Measurements from ENCODE around the gene ITGA7. TPM values are rescaled to one million over a fixed set of nuclear protein-coding genes. Genes with fewer than 3 reads are reported as not detected.

ITGA7 gene
- total and polyA plus RNA-seq, 2 of the 8 experiments (the other 6 are each of a cell fraction or from before 2014, with no cell fraction given), result 57.6 to 86.1 TPM

GRCh38 chr12:55642267-55642666, 65.4 kb downstream of the ITGA7 start:
- no peak overlapping the region for H2BK20ac ChIP-seq (ENCODE audit: low read length)
- H3K23me2 ChIP-seq (ENCODE audit: low read depth, low read length), result 0 out of 2 replicates have a peak, but pooled peaks cover 4% of the 10 kb centered on the region
- H2BK15ac ChIP-seq (ENCODE audit: low read length), result no peak overlapping the region
- no peaks in the 10 kb centered on the region for H3K79me1 ChIP-seq (ENCODE audit: low read depth, low read length)
- H3K9ac ChIP-seq (replicated peaks in 1 of 4; ENCODE audit: extremely low read depth in 1 of 4, low read depth in 3 of 4, low read length in 3 of 4), result no peak overlapping the region
- H3K14ac ChIP-seq (ENCODE audit: insufficient read length), result no peak overlapping the region
- H3K4me2 ChIP-seq (ENCODE audit: insufficient read depth in 1 of 2, low read depth in 2 of 2, low read length in 2 of 2), result no peak overlapping the region
- POLR2A ChIA-PET (ENCODE audit: partially characterized antibody), result no interaction called here
- no peak overlapping the region for H3K4ac ChIP-seq (replicated peaks; ENCODE audit: insufficient read length, low read depth, low read length)
- H3K4me1 ChIP-seq (replicated peaks in 1 of 4; ENCODE audit: control insufficient read depth in 3 of 4, insufficient read depth in 4 of 4, low read length in 3 of 4), result peaks cover 0 to 4% (median 3%) of the 10 kb centered on the region in 4 experiments; a peak in 4 of 7 replicates
- no peak overlapping the region for H3K56ac ChIP-seq (replicated peaks; ENCODE audit: insufficient read length, low read depth, low read length)
- CTCF ChIA-PET (ENCODE audit: partially characterized antibody), result interaction anchor here (0.7 to 1.8 kb wide), 3 partner anchors 15 to 95 kb away, joined by 3 to 14 read pairs (median 6); no protein-coding TSS in a partner anchor
- no peaks in the 10 kb centered on the region for H3K36me3 ChIP-seq (ENCODE audit: control insufficient read depth in 2 of 4, insufficient read depth in 4 of 4, low read length in 3 of 4)
- no peak overlapping the region for H4K91ac ChIP-seq (replicated peaks; ENCODE audit: insufficient read length, low read length)
- no peak overlapping the region for H2AFZ ChIP-seq (ENCODE audit: low read length)
- no peaks in the 10 kb centered on the region; a peak in 2 of 4 replicates for H3K9me3 ChIP-seq (ENCODE audit: insufficient read depth in 2 of 2, low read depth in 1 of 2, low read length in 1 of 2)
- H3K79me2 ChIP-seq (ENCODE audit: control insufficient read depth in 1 of 2, insufficient read depth in 2 of 2, low read length in 2 of 2), result no peaks in the 10 kb centered on the region
- H3K27me3 ChIP-seq (replicated peaks in 1 of 4; ENCODE audit: control insufficient read depth in 3 of 4, extremely low read depth in 1 of 4, insufficient read depth in 3 of 4, low read length in 3 of 4), result no peaks in the 10 kb centered on the region
- no peak overlapping the region for H3K27ac ChIP-seq (ENCODE audit: low read depth, low read length)
- DNase-seq (ENCODE audit: low read depth in 1 of 2, low spot score in 2 of 2) (no peak), FAIRE-seq (no peak)
- H2BK12ac ChIP-seq (ENCODE audit: low read depth, low read length), result no peak overlapping the region
- no peak overlapping the region for H4K8ac ChIP-seq (ENCODE audit: extremely low read depth, insufficient read depth, low read length)
- no peak overlapping the region for H4K5ac ChIP-seq (ENCODE audit: insufficient read length, low read depth, low read length)
- H3K4me3 ChIP-seq (ENCODE audit: extremely low read depth in 1 of 4, insufficient read depth in 2 of 4, low read depth in 3 of 4, low read length in 4 of 4), result no peak overlapping the region
- no peaks in the 10 kb centered on the region for H4K20me1 ChIP-seq (replicated peaks in 1 of 2; ENCODE audit: control insufficient read depth in 1 of 2, insufficient read depth in 2 of 2, low read length in 2 of 2)
- no peak overlapping the region for H2AK5ac ChIP-seq (ENCODE audit: low read depth, low read length)
- WGBS, 2 experiments (ENCODE audit: extremely low coverage in 1 of 2, insufficient coverage in 1 of 2, insufficient read length in 1 of 2, insufficient replicate concordance in 2 of 2, low coverage in 1 of 2, low lambda C conversion rate in 2 of 2, missing lambda C conversion rate in 1 of 2), result 71% methylated on average over 2 of the region's 2 CpGs; no CpG with 5 or more reads in 1 of the 2 experiments
- no peak overlapping the region for H2BK5ac ChIP-seq (ENCODE audit: low read depth, low read length)
- no peak overlapping the region for H3K23ac ChIP-seq (ENCODE audit: insufficient read length)
- no peak overlapping the region for H2BK120ac ChIP-seq (replicated peaks; ENCODE audit: low read depth, low read length)
- H3K18ac ChIP-seq (ENCODE audit: extremely low read depth, low read length), result no peak overlapping the region
- no peak for TF ChIP-seq JUND (IDR thresholded peaks at IDR 0.05; ENCODE audit: low read length)
- TF ChIP-seq RNF2 (IDR thresholded peaks at IDR 0.05; ENCODE audit: borderline replicate concordance, low read depth, low read length, missing control alignments, poor library complexity, severe bottlenecking), result no peak
- no peak for TF ChIP-seq POLR2A (IDR thresholded peaks at IDR 0.05; ENCODE audit: control extremely low read depth in 1 of 2, low read depth in 2 of 2, low read length in 2 of 2)
- no peak for TF ChIP-seq CTCF (IDR thresholded peaks at IDR 0.05; ENCODE audit: control extremely low read depth in 1 of 3, insufficient read depth in 1 of 3, low read depth in 1 of 3, low read length in 3 of 3)
- no peak for TF ChIP-seq KDM1A (IDR thresholded peaks at IDR 0.05; ENCODE audit: borderline replicate concordance, low read length)
- no peak for TF ChIP-seq CHD2 (IDR thresholded peaks at IDR 0.05; ENCODE audit: low read length)
- TF ChIP-seq SIRT6 (IDR thresholded peaks at IDR 0.05; ENCODE audit: low read length), result no peak
- TF ChIP-seq, protein P1, sequence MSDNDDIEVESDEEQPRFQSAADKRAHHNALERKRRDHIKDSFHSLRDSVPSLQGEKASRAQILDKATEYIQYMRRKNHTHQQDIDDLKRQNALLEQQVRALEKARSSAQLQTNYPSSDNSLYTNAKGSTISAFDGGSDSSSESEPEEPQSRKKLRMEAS (IDR thresholded peaks at IDR 0.05), result no peak
- no peak for TF ChIP-seq TAF7 (optimal IDR thresholded peaks at IDR 0.05; ENCODE audit: borderline replicate concordance, low read depth, low read length)
- TF ChIP-seq TEAD4 (IDR thresholded peaks at IDR 0.05; ENCODE audit: low read depth, low read length), result no peak
- no peak for TF ChIP-seq NRF1 (IDR thresholded peaks at IDR 0.05; ENCODE audit: low read depth, low read length)
- no peak for TF ChIP-seq KDM4A (IDR thresholded peaks at IDR 0.05; ENCODE audit: low read depth, low read length, severe bottlenecking)
